ENCODE measurements around the gene DCANP1. TPM values are rescaled to one million over a fixed set of nuclear protein-coding genes. Genes with fewer than 3 reads are reported as not detected.

Gene DCANP1
- total RNA-seq, 1 donor from 2014 or later, result not detected

GRCh38 chr5:135417083-135417482, 30.1 kb downstream of the DCANP1 start:
- peaks cover 47% of the 10 kb centered on the region for H3K27me3 Mint-ChIP-seq
- no peaks in the 10 kb centered on the region for H3K4me1 Mint-ChIP-seq (ENCODE audit: unreplicated experiment)
- TF ChIP-seq CTCF (conservative IDR thresholded peaks at IDR 0.05), result no peak

DNA sequence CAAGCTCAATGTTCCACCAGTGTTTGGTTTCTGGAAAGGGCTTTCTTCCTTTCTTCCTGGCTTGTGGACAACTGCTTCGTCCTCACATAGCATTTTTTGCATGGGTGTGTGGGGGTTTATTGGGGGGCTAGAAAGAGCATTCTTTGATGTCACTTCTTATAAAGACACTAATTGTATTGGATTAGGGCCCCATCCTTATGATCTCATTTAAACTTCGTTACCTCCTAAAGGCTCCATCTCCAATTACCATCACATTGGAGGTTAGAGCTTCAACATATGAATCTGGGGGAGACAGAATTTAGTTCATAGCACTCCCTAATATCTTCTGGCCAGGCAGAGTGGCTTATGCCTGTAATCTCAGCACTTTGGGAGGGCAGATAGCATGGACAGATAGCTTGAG, 42.1 kb downstream of the DCANP1 start:
- no peaks in the 10 kb centered on the region for H3K36me3 Mint-ChIP-seq
- H3K4me1 Mint-ChIP-seq (ENCODE audit: unreplicated experiment), result peaks cover 12% of the 10 kb centered on the region
- no peak for DNase-seq (ENCODE audit: extremely low spot score, unreplicated experiment)
- no peak overlapping the region for H3K27ac Mint-ChIP-seq
- no peak overlapping the region for H3K4me3 Mint-ChIP-seq
- H3K9me3 Mint-ChIP-seq, result no peaks in the 10 kb centered on the region
- TF ChIP-seq CTCF (conservative IDR thresholded peaks at IDR 0.05), result no peak
- H3K27me3 Mint-ChIP-seq, result peaks cover 18% of the 10 kb centered on the region

More at GRCh38 chr5:135417083-135417482, 30.1 kb downstream of the DCANP1 start:
- Mint-ChIP-seq H3K36me3 (no peaks in the 10 kb centered on the region), H3K4me3 (no peak overlapping the region), H3K27ac (no peak overlapping the region), H3K9me3 (no peaks in the 10 kb centered on the region)
- no peak for DNase-seq (ENCODE audit: extremely low spot score, unreplicated experiment)

- Mint-ChIP-seq H3K36me3 (no peaks in the 10 kb centered on the region), H3K27me3 (peaks cover 11% of the 10 kb centered on the region), H3K4me3 (no peak overlapping the region), H3K9me3 (no peaks in the 10 kb centered on the region), H3K27ac (no peak overlapping the region), H3K4me1 (ENCODE audit: unreplicated experiment) (peaks cover 29% of the 10 kb centered on the region)
- no peak for DNase-seq (ENCODE audit: extremely low spot score, unreplicated experiment)
- no peak for TF ChIP-seq CTCF (conservative IDR thresholded peaks at IDR 0.05)
Measured at GRCh38 chr5:135402031-135402430, 45.1 kb downstream of the DCANP1 start.

DNA sequence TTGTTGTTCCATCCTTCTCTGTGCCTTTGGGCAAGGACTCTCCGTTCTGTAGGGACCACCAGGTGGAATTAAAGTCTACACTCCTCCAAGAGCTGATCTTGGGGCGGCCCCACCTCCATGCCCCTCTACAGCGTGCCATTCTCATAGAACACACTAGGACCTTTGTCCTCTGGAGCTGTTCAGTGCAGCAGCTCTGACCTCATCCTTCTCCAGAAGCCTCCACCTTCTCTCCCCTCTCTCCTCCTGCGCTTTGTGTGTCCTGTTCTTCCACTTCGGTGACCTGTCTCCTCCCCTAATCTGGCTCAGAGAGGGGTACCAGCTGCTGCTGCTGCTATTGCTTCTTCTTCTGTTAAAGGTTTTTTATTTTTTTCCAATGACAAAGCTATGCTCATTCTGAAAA, 46.3 kb downstream of the DCANP1 start:
- peaks cover 7% of the 10 kb centered on the region for H3K27me3 Mint-ChIP-seq
- DNase-seq (ENCODE audit: extremely low spot score, unreplicated experiment), result no peak

DNA sequence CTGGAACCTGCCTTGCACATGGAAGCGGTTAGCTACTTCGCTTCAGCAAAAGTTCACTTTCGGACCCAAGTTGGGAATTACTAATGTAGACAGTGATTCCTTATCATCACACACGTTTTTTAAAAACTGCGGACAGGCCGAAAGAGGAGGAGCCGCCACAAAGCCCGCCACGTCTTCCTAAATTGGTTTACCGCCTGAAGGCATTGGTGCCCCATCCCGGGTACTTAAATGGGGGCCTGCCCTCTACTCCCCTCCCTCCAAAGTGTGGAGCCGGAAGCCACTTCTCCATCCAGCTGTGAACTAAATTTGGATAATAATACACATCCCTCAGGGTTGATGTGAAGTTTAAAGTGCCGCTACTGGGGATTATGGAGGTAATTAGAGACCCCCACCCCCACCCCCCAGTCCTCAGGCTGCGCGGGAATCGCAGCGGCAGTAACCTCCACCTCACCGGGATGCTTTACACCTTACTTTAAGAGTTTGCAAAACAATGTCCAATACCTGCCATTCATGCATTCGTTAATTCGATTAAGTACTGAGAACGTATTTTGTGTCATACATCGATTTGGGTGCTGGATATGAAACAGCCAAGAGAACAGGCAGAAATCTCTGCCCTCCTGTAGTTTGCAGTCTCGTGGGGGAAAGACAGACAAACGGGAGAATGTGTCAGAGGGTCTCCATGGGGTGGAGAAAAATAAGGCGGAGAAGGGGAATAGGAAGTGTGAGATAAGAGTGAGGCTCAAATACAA, 47.2 kb downstream of the DCANP1 start:
- Mint-ChIP-seq H3K4me1 (ENCODE audit: unreplicated experiment) (peaks cover 47% of the 10 kb centered on the region), H3K9me3 (no peaks in the 10 kb centered on the region), H3K4me3 (peak overlapping the region; percentile 95), H3K27me3 (peaks cover 7% of the 10 kb centered on the region), H3K36me3 (no peaks in the 10 kb centered on the region), H3K27ac (peak overlapping the region; percentile 92)
- DNase-seq (ENCODE audit: extremely low spot score, unreplicated experiment), result no peak
- no peak for TF ChIP-seq CTCF (conservative IDR thresholded peaks at IDR 0.05)

More for the DNA sequence above, 46.3 kb downstream of the DCANP1 start:
- H3K36me3 Mint-ChIP-seq, result no peaks in the 10 kb centered on the region
- H3K4me1 Mint-ChIP-seq (ENCODE audit: unreplicated experiment), result peaks cover 39% of the 10 kb centered on the region
- no peak for TF ChIP-seq CTCF (conservative IDR thresholded peaks at IDR 0.05)
- H3K9me3 Mint-ChIP-seq, result no peaks in the 10 kb centered on the region
- H3K27ac Mint-ChIP-seq, result peak overlapping the region; percentile 92
- peak overlapping the region; percentile 95 for H3K4me3 Mint-ChIP-seq
